Osteocyte (in vitro differentiated cells): ENCODE data around the gene NKIRAS2. TPM values are rescaled to one million over a fixed set of nuclear protein-coding genes. Genes with fewer than 3 reads are reported as not detected.

ENCODE experiments used
- DNase-seq: peaks from one replicate; pipeline ENCODE4 v3.0.0; 2021; ENCODE audit warnings: mixed read lengths; ENCODE audit not compliant: unreplicated experiment; ENCODE audit errors: extremely low spot score
- H3K27ac Mint-ChIP-seq: one replicate; pipeline ENCODE4 v1.8.0; 2021; ENCODE audit warnings: mild to moderate bottlenecking, mixed read lengths; ENCODE audit not compliant: unreplicated experiment
- H3K27me3 Mint-ChIP-seq: one replicate; pipeline ENCODE4 v1.8.0; 2021; ENCODE audit warnings: mixed read lengths; ENCODE audit not compliant: unreplicated experiment
- H3K36me3 Mint-ChIP-seq: one replicate; pipeline ENCODE4 v1.8.0; 2021; ENCODE audit warnings: mixed read lengths; ENCODE audit not compliant: unreplicated experiment
- H3K4me1 Mint-ChIP-seq: one replicate; pipeline ENCODE4 v1.8.0; 2021; ENCODE audit warnings: mixed read lengths; ENCODE audit not compliant: unreplicated experiment
- H3K4me3 Mint-ChIP-seq: one replicate; pipeline ENCODE4 v1.8.0; 2021; ENCODE audit warnings: mild to moderate bottlenecking, moderate library complexity, mixed read lengths; ENCODE audit not compliant: unreplicated experiment
- H3K9me3 Mint-ChIP-seq: one replicate; pipeline ENCODE4 v1.8.0; 2021; ENCODE audit warnings: mixed read lengths; ENCODE audit not compliant: unreplicated experiment
- CTCF ChIP-seq: fragments of 200-600 bp; sonication (generic); IDR thresholded peaks from 2 replicates; pipeline ENCODE4 v1.5.0; 2021; ENCODE audit warnings: antibody characterized with exemption, mild to moderate bottlenecking, moderate library complexity
- long read RNA-seq: library from polyadenylated mRNA; unstranded; transcript quantifications from one replicate; pipeline ENCODE4 v2.0.0, GENCODE V29; 2021
- total RNA-seq: library from RNA; stranded (reverse); gene quantifications from 2 replicates; pipeline ENCODE4 v1.2.1, GENCODE V29; 2021

The NKIRAS2 gene
- 48.9 and 51.3 TPM in 2 replicates for total RNA-seq
- long read RNA-seq, transcript NKIRAS2-206 (4 exons, 1,909 nt), result major isoform, 25 of 32 reads
- long read RNA-seq, partial matches to known transcripts, result 0 of 32 reads
- long read RNA-seq, other reads (novel, unspliced or antisense), result 4 of 32 reads

- DNase-seq, result peak; percentile 98
- peak; percentile 86 for TF ChIP-seq CTCF
- Mint-ChIP-seq H3K9me3 (peaks cover 3% of the 10 kb centered on the region), H3K27ac (peak within 1 kb of the TSS; percentile 81), H3K4me3 (peak within 1 kb of the TSS; percentile 87), H3K4me1 (peaks cover 52% of the 10 kb centered on the region), H3K27me3 (no peaks in the 10 kb centered on the region), H3K36me3 (peaks cover 11% of the 10 kb centered on the region)
Observed at GRCh38 chr17:42019509-42020404, at the start of gene NKIRAS2. Gene NKIRAS2, plus strand, starts transcription at chr17:42020090. Its CDS starts 1,488 bp downstream, at chr17:42021578.

GRCh38 chr17:41970901-41971331 is 49.0 kb upstream of the NKIRAS2 start:
- no peak for DNase-seq
- Mint-ChIP-seq H3K4me3 (no peak overlapping the region), H3K27me3 (no peaks in the 10 kb centered on the region), H3K36me3 (peaks cover 35% of the 10 kb centered on the region), H3K27ac (peak overlapping the region; percentile 12), H3K9me3 (no peaks in the 10 kb centered on the region), H3K4me1 (peaks cover 27% of the 10 kb centered on the region)
- no peak for TF ChIP-seq CTCF

GRCh38 chr17:41971721-41972523 is 48.0 kb upstream of the NKIRAS2 start:
- Mint-ChIP-seq H3K4me3 (no peak overlapping the region), H3K36me3 (peaks cover 43% of the 10 kb centered on the region), H3K4me1 (peaks cover 25% of the 10 kb centered on the region), H3K27ac (no peak overlapping the region), H3K9me3 (no peaks in the 10 kb centered on the region), H3K27me3 (no peaks in the 10 kb centered on the region)
- TF ChIP-seq CTCF, result no peak
- DNase-seq, result no peak

GRCh38 chr17:41972571-41973407 is 47.1 kb upstream of the NKIRAS2 start:
- no peak for TF ChIP-seq CTCF
- peaks cover 18% of the 10 kb centered on the region for H3K4me1 Mint-ChIP-seq
- peak overlapping the region; percentile 17 for H3K27ac Mint-ChIP-seq
- H3K36me3 Mint-ChIP-seq, result peaks cover 46% of the 10 kb centered on the region
- no peak overlapping the region for H3K4me3 Mint-ChIP-seq
- H3K9me3 Mint-ChIP-seq, result no peaks in the 10 kb centered on the region
- no peak for DNase-seq
- no peaks in the 10 kb centered on the region for H3K27me3 Mint-ChIP-seq
